GM19324 (cell line): ENCODE data around the gene TUBB4B.

ENCODE experiments used
- ATAC-seq: cut with Tn5 transposase; IDR thresholded peaks from one replicate; pipeline ENCODE4 v1.9.1; 2021; ENCODE audit warnings: mild to moderate bottlenecking, moderate library complexity; ENCODE audit not compliant: unreplicated experiment, low FRiP score

TUBB4B gene

GRCh38 chr9:137280474-137281344, 39.6 kb downstream of the TUBB4B start:
- ATAC-seq, result no peak

DNA sequence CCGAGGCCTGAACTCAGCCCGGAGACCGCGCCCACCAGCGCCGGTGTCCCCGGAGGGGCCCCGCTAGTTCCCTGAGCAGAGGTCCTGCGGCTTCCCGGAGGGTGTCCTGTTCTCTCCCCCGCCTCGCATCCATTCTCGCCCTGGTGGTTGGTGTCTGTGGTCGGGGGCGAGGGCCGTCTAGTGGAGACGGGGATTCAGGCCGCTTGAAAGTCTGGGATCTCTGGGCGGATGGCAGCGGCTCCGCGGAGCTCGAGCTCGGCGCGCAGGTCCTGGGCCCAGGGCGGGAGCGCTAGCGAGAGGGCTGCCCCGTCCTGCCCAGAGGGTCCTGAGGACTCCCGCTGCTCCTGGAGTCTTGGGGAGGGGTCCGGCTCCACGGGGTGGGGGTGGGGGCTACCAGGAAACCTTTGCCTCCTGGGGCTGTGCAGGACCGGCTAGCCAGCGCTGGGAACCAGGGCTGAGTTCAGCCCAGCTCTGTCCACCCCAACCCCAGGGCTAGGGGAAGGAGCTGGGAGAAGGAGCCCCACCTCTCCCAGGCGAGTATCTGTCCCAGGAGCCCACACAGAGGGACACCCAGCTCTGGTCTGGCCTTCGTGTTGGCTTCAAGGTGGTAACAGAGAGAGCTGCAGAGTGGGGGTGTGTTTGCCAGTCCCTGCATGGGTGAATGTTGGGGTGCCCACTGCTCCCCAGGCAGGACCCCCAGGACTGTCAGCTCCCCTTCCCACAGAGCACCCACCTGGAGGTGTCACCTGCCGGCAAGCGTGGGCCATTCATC, 40.4 kb downstream of the TUBB4B start:
- ATAC-seq, result no peak

DNA sequence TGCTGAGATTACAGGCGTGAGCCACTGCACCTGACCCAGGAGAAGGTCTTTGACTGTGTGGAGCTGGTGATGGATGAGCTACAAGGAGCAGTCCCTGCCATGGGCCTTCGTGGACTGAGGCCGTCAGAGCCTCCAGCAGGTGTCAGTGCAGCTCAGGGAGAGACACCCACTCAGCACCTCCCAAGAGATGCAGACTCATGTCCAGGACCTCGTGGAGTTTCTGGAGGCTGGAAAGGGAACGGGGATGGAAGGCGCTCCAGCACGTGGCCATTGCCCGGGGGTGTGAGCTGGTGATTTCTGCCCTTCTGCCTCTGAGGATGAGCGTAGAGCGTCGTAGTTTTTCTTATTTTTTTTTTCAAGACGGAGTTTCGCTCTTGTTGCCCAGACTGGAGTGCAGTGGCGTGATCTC, 45.9 kb downstream of the TUBB4B start:
- no peak for ATAC-seq

DNA sequence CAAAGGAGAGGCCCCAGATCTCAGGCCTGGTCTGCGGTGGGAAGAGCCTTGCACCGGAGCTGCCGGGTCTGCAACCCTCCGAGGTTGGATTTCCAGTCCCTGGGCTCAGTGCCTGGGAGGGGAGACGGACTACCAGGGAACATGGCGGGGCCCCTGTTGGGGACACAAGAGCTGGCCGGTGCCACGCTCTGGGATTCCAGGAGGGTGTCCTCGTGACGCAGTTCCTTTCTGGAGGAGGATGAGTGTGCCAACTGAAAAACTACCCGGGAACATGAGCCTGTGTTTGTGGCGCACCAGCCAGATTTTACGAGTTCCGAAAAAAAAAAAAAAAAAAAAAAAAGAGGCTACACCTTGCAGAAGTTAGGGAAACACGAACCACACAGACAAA, 52.0 kb downstream of the TUBB4B start:
- ATAC-seq, result no peak
